BLaER1 (cell line): ENCODE data around the gene CCNY.

Source experiments
- H3K27ac ChIP-seq: shearing (Covaris generic); formaldehyde crosslinking; 2 replicates; pipeline ENCODE4 v1.8.1; 2022
- H3K27me3 ChIP-seq: shearing (Covaris generic); formaldehyde crosslinking; 2 replicates; pipeline ENCODE4 v1.8.1; 2022
- H3K36me3 ChIP-seq: shearing (Covaris generic); formaldehyde crosslinking; 2 replicates; pipeline ENCODE4 v1.8.1; 2022
- H3K4me1 ChIP-seq: shearing (Covaris generic); formaldehyde crosslinking; 2 replicates; pipeline ENCODE4 v1.8.1; 2022
- H3K4me2 ChIP-seq: shearing (Covaris generic); formaldehyde crosslinking; 2 replicates; pipeline ENCODE4 v1.8.1; 2022
- H3K4me3 ChIP-seq: shearing (Covaris generic); formaldehyde crosslinking; 2 replicates; pipeline ENCODE4 v1.8.1; 2022
- H3K9ac ChIP-seq: shearing (Covaris generic); formaldehyde crosslinking; 2 replicates; pipeline ENCODE4 v1.8.1; 2022
- H3K9me3 ChIP-seq: shearing (Covaris generic); formaldehyde crosslinking; 2 replicates; pipeline ENCODE4 v1.8.1; 2022
- H4K20me1 ChIP-seq: shearing (Covaris generic); formaldehyde crosslinking; 2 replicates; pipeline ENCODE4 v1.8.1; 2022
- Cebpa-rat ChIP-seq: shearing (Covaris generic); IDR thresholded peaks from 2 replicates; pipeline ENCODE4 v1.8.1; 2022

The CCNY gene

DNA sequence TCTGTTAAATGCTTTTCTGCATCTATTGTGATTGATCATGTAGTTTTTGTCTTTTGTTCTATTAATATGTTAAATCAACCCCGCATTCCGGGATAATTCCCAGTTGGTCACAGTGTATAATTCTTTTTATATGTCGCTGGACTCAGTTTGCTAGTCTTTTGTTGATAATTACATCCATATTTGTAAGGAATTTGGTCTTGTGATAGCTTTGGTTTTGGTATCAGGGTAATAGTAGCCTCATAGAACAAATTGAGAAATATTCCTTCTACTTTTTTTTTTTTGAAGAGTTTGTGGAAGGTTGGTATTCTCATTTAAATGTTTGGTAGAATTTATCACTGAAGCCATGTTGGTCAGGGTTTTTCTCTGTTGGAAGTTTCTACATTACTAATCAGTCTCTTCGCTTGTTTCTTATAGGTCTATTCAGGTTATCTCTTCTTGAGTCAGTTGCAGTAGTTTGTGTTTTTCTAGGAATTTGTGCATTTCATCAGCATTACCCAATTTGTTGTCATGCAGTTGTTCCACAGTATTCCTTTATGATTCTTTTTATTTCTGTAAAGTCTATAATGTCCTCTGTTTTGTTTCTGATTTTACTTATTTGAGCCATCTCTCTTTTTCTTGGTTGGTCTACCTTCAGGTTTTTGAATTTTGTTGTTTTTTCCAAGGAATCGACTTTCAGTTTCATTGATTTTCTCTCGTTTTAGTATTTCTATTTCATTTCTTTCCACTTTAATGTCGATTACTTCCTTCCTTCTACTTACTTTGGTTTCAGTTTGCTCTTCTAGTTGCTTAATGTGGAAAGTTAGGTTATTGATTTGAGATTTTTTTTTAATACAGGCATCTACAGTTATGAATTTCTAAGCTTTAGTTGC, 204.2 kb downstream of the CCNY start:
- peaks cover 32% of the 10 kb centered on the region for H3K9me3 ChIP-seq
- H3K36me3 ChIP-seq: peaks cover 83% of the 10 kb centered on the region
- no peaks in the 10 kb centered on the region for H3K27me3 ChIP-seq
- TF ChIP-seq Cebpa-rat: no peak
- no peak overlapping the region for H3K4me3 ChIP-seq
- no peak overlapping the region for H3K9ac ChIP-seq
- H4K20me1 ChIP-seq: no peaks in the 10 kb centered on the region
- no peaks in the 10 kb centered on the region for H3K4me1 ChIP-seq
- no peak overlapping the region for H3K27ac ChIP-seq
- no peak overlapping the region for H3K4me2 ChIP-seq

DNA sequence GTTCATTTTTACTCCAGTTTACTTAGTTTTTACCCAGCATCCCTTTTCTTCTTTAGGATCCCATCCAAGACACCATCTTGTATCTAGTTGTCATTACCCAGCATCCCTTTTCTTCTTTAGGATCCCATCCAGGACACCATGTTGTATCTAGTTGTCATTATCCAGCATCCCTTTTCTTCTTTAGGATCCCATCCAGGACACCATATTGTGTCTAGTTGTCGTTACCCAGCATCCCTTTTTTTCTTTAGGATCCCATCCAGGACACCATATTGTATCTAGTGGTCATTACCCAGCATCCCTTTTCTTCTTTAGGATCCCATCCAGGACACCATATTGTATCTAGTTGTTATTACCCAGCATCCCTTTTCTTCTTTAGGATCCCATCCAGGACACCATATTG, 205.4 kb downstream of the CCNY start:
- no peaks in the 10 kb centered on the region for H4K20me1 ChIP-seq
- no peaks in the 10 kb centered on the region for H3K4me1 ChIP-seq
- H3K4me2 ChIP-seq: no peak overlapping the region
- H3K9me3 ChIP-seq: peaks cover 20% of the 10 kb centered on the region
- no peaks in the 10 kb centered on the region for H3K27me3 ChIP-seq
- H3K27ac ChIP-seq: no peak overlapping the region
- no peak for TF ChIP-seq Cebpa-rat
- no peak overlapping the region for H3K4me3 ChIP-seq
- H3K36me3 ChIP-seq: peaks cover 81% of the 10 kb centered on the region
- H3K9ac ChIP-seq: no peak overlapping the region

GRCh38 chr10:35542303-35542702, 206.0 kb downstream of the CCNY start:
- Histone ChIP-seq H4K20me1 (no peaks in the 10 kb centered on the region), H3K36me3 (peaks cover 81% of the 10 kb centered on the region)
- no peak for TF ChIP-seq Cebpa-rat

GRCh38 chr10:35545079-35545657, 208.9 kb downstream of the CCNY start:
- TF ChIP-seq Cebpa-rat: no peak
- H4K20me1 ChIP-seq: no peaks in the 10 kb centered on the region
- H3K27me3 ChIP-seq: no peaks in the 10 kb centered on the region
- no peak overlapping the region for H3K9ac ChIP-seq
- H3K9me3 ChIP-seq: no peaks in the 10 kb centered on the region; the same call in 1 of the 2 replicates
- H3K4me3 ChIP-seq: no peak overlapping the region
- peaks cover 80% of the 10 kb centered on the region for H3K36me3 ChIP-seq
- H3K27ac ChIP-seq: no peak overlapping the region
- no peak overlapping the region for H3K4me2 ChIP-seq
- no peaks in the 10 kb centered on the region for H3K4me1 ChIP-seq

More at GRCh38 chr10:35542303-35542702, 206.0 kb downstream of the CCNY start:
- no peak overlapping the region for H3K4me2 ChIP-seq
- H3K27me3 ChIP-seq: no peaks in the 10 kb centered on the region
- H3K9me3 ChIP-seq: peaks cover 14% of the 10 kb centered on the region
- H3K9ac ChIP-seq: no peak overlapping the region
- no peak overlapping the region for H3K4me3 ChIP-seq
- no peak overlapping the region for H3K27ac ChIP-seq
- no peaks in the 10 kb centered on the region for H3K4me1 ChIP-seq

DNA sequence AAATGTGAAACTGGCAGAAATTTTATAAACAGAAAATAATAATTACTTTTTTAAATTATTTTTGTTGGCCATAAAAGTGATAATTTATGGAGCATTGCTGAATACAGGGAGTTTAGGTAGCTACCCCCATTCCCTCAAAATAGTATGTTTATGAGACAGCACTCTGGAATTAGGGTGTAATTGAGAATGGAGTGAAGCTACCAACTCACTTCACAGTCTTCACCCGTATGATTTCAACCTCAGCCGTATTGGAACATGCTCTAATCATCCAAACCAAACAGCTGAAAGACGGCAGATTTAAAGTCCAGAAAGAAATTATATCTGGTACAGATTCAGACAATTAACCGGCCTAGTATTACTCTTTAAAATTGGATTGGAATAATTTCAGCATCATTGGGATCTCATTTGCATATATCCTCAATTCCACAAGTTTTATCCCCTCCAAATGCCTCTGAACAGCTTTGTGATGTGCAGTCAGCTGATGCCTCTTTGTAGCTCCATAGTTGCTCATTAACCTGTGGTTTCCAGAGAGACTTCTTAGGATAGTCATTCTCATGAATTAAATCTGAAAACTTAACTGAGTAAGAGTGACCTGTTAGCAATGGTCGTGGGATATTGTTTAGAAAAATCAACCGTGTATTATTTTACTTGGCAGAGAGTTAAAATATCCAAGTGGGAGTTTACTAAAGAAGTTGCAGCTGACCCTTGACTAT, 209.7 kb downstream of the CCNY start:
- Histone ChIP-seq H3K9me3 (no peaks in the 10 kb centered on the region; the same call in 1 of the 2 replicates), H3K4me2 (no peak overlapping the region), H3K27me3 (no peaks in the 10 kb centered on the region), H3K4me1 (no peaks in the 10 kb centered on the region), H3K4me3 (no peak overlapping the region), H3K27ac (no peak overlapping the region), H3K36me3 (peaks cover 89% of the 10 kb centered on the region), H4K20me1 (no peaks in the 10 kb centered on the region), H3K9ac (no peak overlapping the region)
- no peak for TF ChIP-seq Cebpa-rat

GRCh38 chr10:35546824-35547225, 210.5 kb downstream of the CCNY start:
- Histone ChIP-seq H3K27ac (no peak overlapping the region), H3K4me1 (no peaks in the 10 kb centered on the region), H4K20me1 (no peaks in the 10 kb centered on the region), H3K27me3 (no peaks in the 10 kb centered on the region), H3K4me3 (no peak overlapping the region), H3K9me3 (no peaks in the 10 kb centered on the region; the same call in 1 of the 2 replicates), H3K36me3 (peaks cover 85% of the 10 kb centered on the region), H3K4me2 (no peak overlapping the region), H3K9ac (no peak overlapping the region)
- no peak for TF ChIP-seq Cebpa-rat

DNA sequence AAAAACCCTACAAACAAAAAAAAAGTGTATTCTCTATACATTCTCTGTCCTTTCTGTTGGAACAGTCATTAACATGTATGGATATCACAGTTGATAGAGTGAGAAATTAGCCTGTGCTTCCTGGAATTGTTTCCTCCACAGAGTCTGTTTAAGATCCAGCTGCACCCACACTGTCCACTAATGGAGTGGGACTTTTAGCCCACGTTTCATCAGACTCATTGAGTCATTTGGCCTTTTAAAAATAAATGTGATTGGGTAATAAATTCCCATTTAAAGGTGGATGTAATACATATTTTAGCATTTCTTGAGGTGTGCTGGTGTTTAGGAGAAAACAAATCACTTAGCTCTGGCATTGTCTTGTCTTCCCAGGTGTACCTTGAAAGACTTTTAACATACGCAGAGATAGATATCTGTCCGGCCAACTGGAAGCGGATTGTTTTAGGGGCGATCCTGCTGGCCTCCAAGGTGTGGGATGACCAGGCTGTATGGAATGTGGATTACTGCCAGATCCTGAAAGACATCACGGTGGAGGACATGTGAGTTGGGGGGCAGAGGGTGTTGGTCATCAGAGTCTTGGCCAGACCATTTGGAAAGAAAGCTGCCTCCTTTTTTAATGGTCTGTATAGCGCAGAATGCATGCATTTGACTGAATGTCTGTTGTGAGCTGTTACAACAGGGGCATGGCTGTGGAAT, 216.5 kb downstream of the CCNY start:
- no peaks in the 10 kb centered on the region for H3K4me1 ChIP-seq
- H3K4me2 ChIP-seq: no peak overlapping the region
- H3K27ac ChIP-seq: no peak overlapping the region
- TF ChIP-seq Cebpa-rat: no peak
- H3K36me3 ChIP-seq: peaks cover 75% of the 10 kb centered on the region
- H3K9me3 ChIP-seq: no peaks in the 10 kb centered on the region; the same call in 1 of the 2 replicates
- no peak overlapping the region for H3K9ac ChIP-seq
- H3K27me3 ChIP-seq: no peaks in the 10 kb centered on the region
- no peaks in the 10 kb centered on the region for H4K20me1 ChIP-seq
- no peak overlapping the region for H3K4me3 ChIP-seq

GRCh38 chr10:35554036-35554435, 217.7 kb downstream of the CCNY start:
- Histone ChIP-seq H3K4me1 (no peaks in the 10 kb centered on the region), H3K4me3 (no peak overlapping the region), H3K9ac (no peak overlapping the region), H3K27ac (no peak overlapping the region), H3K27me3 (no peaks in the 10 kb centered on the region), H3K4me2 (no peak overlapping the region), H4K20me1 (no peaks in the 10 kb centered on the region), H3K9me3 (no peaks in the 10 kb centered on the region; the same call in 1 of the 2 replicates), H3K36me3 (peaks cover 79% of the 10 kb centered on the region)
- TF ChIP-seq Cebpa-rat: no peak

GRCh38 chr10:35554461-35555056, 218.2 kb downstream of the CCNY start:
- TF ChIP-seq Cebpa-rat: no peak
- Histone ChIP-seq H3K27me3 (no peaks in the 10 kb centered on the region), H3K4me2 (no peak overlapping the region), H3K4me1 (no peaks in the 10 kb centered on the region), H3K36me3 (peaks cover 79% of the 10 kb centered on the region), H3K9ac (no peak overlapping the region), H4K20me1 (no peaks in the 10 kb centered on the region), H3K4me3 (no peak overlapping the region), H3K27ac (no peak overlapping the region), H3K9me3 (no peaks in the 10 kb centered on the region)
